Mucosa of descending colon (tissue), 3 donors: Measurements from ENCODE around the gene ADIRF. TPM values are rescaled to one million over a fixed set of nuclear protein-coding genes. Genes with fewer than 3 reads are reported as not detected.

ENCODE experiments used
- ATAC-seq: fragments of 200-7000 bp; cut with Tn5 transposase; one replicate; pipeline ENCODE4 v1.9.1; 2020; ENCODE audit warnings: mild to moderate bottlenecking, moderate library complexity
- DNase-seq, 3 donors: peaks; one replicate each; pipeline ENCODE4 v3.0.0-alpha.2; 2020
- H3K36me3 ChIP-seq: fragments of 200-600 bp; one replicate; pipeline ENCODE4 v1.8.0; 2021; ENCODE audit warnings: low read depth, mild to moderate bottlenecking
- H3K4me1 ChIP-seq: fragments of 200-600 bp; one replicate; pipeline ENCODE4 v1.8.0; 2021; ENCODE audit warnings: low read depth, mild to moderate bottlenecking
- H3K4me3 ChIP-seq: fragments of 200-600 bp; one replicate; pipeline ENCODE4 v1.8.0; 2021; ENCODE audit warnings: mild to moderate bottlenecking
- H3K9me3 ChIP-seq: fragments of 200-600 bp; one replicate; pipeline ENCODE4 v1.8.0; 2021; ENCODE audit warnings: mild to moderate bottlenecking
- CTCF ChIP-seq: fragments of 200-600 bp; IDR thresholded peaks from one replicate; pipeline ENCODE4 v1.8.0; 2022; ENCODE audit warnings: antibody characterized with exemption, mild to moderate bottlenecking
- intact Hi-C, 2 donors: fragments of 100-400 bp; cut with DNase I in 1 of 2; cut with micrococcal nuclease in 1 of 2; formaldehyde crosslinking; loops; one replicate each; pipeline versions ENCODE4 v1.11.0 to v1.11.1; 2022; cut with DNase I, micrococcal nuclease
- total RNA-seq, 3 donors: library from RNA; stranded (reverse); fragmentation: NEBNext Ultra II Directional in 2 of 3; extraction: Animal tissue kit (Norgen Biotek cat#: 25700) in 2 of 3; gene quantifications; one replicate each; pipeline versions ENCODE4 v1.2.1 to v1.2.4, GENCODE V29; 2021 to 2023
- donor health status: DM: no; HTN: no; CAD: no; lungs with moderate emphysema.
- donor health status: DM: no; HTN: no; CAD: no.
- donor health status: DM: no; HTN: yes; CAD: no.

ADIRF gene
- total RNA-seq, 3 donors from 2014 or later: 48.6 to 127 (median 90.6) TPM

GRCh38 chr10:86941991-86942421 lies 26.3 kb upstream of the ADIRF start:
- no peaks in the 10 kb centered on the region for H3K36me3 ChIP-seq
- peak; percentile 34 for ATAC-seq
- peak in 1 of 3 donors; percentile 52 for DNase-seq
- H3K9me3 ChIP-seq: no peaks in the 10 kb centered on the region
- no peak overlapping the region for H3K4me3 ChIP-seq
- TF ChIP-seq CTCF: no peak
- H3K4me1 ChIP-seq: peaks cover 11% of the 10 kb centered on the region
- intact Hi-C loops: no loop called here

GRCh38 chr10:86942441-86943315 lies 25.6 kb upstream of the ADIRF start:
- Histone ChIP-seq H3K36me3 (no peaks in the 10 kb centered on the region), H3K4me3 (no peak overlapping the region), H3K9me3 (no peaks in the 10 kb centered on the region), H3K4me1 (peaks cover 11% of the 10 kb centered on the region)
- intact Hi-C loops: no loop called here
- ATAC-seq: peak; percentile 11
- TF ChIP-seq CTCF: no peak
- DNase-seq: peak in 1 of 3 donors; percentile 52

GRCh38 chr10:86943316-86944030 lies 24.8 kb upstream of the ADIRF start:
- no peak for TF ChIP-seq CTCF
- intact Hi-C loops: no loop called here
- Histone ChIP-seq H3K4me3 (no peak overlapping the region), H3K36me3 (no peaks in the 10 kb centered on the region), H3K9me3 (no peaks in the 10 kb centered on the region), H3K4me1 (peaks cover 11% of the 10 kb centered on the region)
- no peak for DNase-seq
- ATAC-seq: no peak

GRCh38 chr10:86944031-86944419 lies 24.3 kb upstream of the ADIRF start:
- intact Hi-C loops: no loop called here
- no peak for DNase-seq

GRCh38 chr10:86944471-86944870 lies 23.8 kb upstream of the ADIRF start:
- TF ChIP-seq CTCF: no peak
- ATAC-seq (no peak), DNase-seq (no peak)
- Histone ChIP-seq H3K4me1 (peaks cover 7% of the 10 kb centered on the region), H3K36me3 (no peaks in the 10 kb centered on the region), H3K9me3 (no peaks in the 10 kb centered on the region), H3K4me3 (no peak overlapping the region)
- intact Hi-C loops: no loop called here

More at GRCh38 chr10:86944031-86944419, 24.3 kb upstream of the ADIRF start:
- Histone ChIP-seq H3K9me3 (no peaks in the 10 kb centered on the region), H3K36me3 (no peaks in the 10 kb centered on the region), H3K4me3 (no peak overlapping the region), H3K4me1 (peaks cover 8% of the 10 kb centered on the region)
- ATAC-seq: no peak
- TF ChIP-seq CTCF: no peak
